ENCODE measurements around the gene RNU11.
"Not testable (repeated sequence)": the region's sequence is repeated elsewhere in the genome, so short reads cannot be mapped to it uniquely, and the experiment has no call there.

RNU11 gene

DNA sequence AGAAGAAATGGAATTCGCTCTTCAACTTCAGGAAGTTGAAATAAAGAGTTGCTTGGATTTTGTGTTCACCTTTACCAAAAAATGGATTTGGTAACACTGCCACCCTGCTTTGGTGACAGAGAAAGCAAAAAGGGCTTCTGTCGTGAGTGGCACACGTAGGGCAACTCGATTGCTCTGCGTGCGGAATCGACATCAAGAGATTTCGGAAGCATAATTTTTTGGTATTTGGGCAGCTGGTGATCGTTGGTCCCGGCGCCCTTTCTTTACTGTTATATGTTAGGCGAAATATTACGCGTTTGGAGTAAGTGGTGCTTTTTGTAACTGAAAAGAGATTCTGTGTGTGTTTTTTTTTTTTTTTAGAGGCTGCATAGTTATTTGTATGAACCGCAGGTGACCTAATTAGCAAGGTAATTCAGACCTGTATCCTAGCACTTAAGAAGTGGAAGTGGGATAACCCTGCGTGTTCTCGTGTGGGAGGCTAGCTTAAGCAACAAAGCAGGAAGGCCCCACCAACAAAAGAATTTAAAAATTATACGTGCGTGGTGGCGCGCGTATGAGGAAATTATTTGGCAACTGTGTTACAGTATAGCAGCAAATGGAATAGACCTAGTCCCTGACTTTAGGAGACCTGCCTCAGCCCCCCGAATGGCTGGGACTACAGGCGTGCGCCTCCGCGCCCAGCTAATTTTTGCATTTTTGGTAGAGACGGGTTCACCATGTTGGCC is at the start of gene RNU11:
Gene RNU11 (plus strand): TSS at position 127 of the 725 bp plus-strand sequence.
- peak; percentile 95 for DNase-seq (ENCODE audit: low spot score)

DNA sequence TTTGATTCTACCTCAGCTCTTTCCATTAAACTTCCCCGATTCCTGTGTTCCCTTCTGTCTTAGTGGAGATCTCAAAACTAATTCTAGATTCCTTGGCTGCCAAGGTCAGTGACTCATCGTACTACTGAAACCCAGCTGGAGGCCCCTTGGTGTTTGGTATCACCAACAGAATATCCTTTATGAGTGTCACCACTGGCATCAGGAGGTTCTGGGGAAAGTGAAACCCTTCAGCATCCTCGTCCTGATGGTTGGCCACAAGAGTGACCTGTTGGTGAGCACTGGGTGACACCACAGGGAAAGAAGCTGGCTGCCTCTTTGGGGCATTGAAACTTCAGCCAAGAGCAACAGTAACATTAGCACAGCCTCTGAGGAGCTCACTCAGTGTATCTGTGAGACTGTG is 46.7 kb upstream of the RNU11 start:
- DNase-seq (ENCODE audit: low spot score): no peak

DNA sequence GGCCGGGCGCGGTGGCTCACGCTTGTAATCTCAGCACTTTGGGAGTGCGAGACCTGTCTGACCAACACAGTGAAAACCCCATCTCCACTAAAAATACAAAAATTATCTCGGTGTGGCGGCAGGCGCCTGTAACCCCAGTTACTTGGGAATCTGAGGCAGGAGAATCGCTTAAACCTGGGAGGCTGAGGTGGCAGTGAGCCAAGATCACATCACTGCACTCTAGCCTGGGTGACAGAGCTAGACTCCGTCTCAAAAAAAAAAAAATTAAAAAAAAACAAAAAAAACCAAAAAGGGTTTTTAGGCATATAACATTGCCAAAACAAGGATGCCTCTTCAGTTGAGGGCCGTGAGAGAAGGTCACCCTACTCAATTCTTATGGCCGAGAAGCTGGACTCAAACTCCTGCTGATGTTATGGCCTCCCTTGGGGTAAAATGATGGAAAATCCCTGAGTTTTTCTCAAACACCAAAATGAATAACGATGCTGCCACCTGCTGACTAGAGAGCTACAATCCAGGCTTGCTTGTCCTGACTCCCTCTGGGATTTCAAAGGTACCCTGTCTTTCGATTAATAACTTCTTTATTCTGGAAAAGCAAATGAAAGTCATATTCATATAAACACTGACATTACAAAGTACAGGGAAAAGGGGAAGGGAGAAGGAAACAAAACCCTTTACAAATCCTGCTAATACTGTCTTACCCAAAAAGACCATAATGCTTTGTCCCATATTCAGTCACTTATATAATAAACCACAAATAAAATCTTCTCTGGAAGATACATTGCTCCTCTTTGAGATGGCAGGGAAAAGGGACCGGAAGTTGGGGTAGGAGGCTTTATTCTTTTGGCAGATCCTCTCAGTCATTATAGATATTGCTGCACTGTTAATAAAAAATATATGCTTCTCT is 45.6 kb upstream of the RNU11 start:
- peak; percentile 81 for DNase-seq (ENCODE audit: low spot score)

DNA sequence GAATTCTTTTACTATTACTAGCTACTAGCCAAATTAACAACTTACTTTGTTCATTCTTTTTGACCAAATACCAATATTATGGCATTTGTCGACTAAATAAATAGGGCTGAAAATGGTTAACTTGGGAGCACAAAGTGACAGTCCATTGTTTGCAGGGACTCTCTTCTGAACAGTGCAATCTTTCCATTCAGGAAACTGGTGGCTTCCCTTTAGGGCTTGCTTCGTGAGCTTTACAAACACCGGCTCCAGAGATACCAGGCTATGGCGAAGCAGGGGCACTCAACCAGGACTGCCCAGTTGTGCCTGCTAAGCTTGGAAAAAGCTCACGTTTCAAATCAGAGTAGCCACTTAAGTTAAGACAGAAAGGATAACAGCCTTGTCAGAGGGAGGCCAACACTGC is 44.0 kb upstream of the RNU11 start:
- DNase-seq (ENCODE audit: low spot score): no peak

DNA sequence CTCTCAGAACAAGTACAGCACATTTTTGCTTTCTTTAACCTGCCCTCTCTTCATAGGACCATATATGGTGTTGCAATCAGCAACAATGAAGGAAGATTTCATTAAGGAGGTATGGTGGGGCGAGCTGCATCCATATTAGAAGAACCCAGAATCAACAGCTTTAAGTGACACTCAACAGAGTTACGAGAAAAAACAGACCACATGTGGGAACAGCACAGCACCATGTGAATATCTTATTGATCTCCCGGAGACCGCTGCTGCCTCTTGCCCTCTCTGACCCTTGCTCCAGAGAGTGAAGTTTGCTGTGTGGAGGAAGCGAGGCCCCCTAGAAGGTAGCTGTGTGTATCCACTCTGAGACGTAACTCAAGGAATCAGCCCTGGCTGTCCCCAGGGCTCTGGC is 43.4 kb upstream of the RNU11 start:
- DNase-seq (ENCODE audit: low spot score): no peak

DNA sequence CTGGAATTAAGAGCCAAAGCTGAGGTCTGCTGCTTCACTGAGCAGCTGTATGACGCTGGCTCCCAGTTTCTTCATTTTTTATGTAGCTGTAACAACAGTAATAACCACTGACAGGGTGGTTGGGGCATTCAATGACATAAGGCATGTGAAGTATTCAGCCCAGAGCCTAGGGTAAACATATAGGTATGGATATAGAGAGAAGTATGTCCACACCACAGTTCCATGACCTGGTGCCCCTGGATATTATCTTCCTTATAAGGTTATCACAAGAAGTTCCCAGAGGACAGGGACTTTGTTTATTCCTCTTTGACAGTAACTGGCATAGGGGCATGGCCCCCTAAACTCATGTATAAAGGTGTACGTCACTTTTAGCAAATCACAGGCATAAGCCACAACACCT is 41.6 kb upstream of the RNU11 start:
- DNase-seq (ENCODE audit: low spot score): no peak

DNA sequence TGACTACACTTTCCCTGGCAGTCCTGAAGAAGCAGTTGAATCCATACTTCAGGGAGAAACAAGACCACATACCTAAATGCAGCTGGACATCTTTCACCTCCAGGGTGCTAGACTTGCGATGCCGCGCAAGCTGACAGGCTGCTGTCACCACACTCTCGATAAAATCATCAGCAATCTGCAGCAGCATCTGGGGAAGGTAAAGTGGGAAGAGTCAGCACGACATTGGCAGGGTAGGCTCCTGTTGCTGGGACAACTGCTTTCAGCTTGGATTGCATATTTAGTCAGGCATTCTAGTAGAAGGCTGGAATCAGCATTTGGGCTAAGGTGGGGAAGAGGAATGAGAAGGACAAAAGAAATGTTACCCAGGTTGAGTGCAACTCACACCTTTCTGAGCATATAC is 35.2 kb upstream of the RNU11 start:
- no peak for DNase-seq (ENCODE audit: low spot score)

DNA sequence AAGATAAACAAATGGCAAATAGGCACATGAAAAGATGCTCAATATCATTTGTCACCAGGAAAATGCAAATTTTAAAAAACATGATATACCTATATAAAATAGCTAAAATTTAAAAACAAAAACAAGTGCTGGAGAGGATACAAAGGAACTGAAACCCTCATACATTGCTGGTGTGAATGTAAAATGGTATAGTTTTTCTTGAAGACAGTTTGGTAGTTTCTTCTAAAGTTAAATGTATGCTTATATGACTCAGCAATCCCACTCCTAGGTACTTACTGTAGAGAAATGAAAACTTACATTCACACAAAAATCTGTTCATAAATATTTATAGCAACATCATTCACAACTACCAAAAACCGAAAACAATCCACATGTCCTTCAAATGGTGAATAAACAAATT is 16.7 kb upstream of the RNU11 start:
- no peak for DNase-seq (ENCODE audit: low spot score)

DNA sequence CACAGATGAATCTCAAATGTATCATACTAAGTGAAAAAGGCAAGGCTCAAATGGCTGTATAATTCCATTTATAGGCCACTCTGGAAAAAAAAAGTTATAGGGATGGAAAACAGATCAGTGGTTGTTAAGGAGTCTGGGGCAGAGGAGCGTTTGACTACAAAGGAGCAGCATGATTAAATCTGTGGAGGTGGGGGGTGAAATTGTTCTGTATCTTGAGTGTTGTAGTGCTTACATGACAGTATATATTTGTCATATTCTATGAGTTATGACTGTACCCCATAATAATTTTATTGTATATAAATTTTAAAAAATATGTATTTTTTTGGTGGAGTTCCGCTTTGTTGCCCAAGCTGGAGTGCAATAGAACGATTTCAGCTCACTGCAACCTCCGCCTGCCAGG is 15.8 kb upstream of the RNU11 start:
- DNase-seq (ENCODE audit: low spot score): no peak

DNA sequence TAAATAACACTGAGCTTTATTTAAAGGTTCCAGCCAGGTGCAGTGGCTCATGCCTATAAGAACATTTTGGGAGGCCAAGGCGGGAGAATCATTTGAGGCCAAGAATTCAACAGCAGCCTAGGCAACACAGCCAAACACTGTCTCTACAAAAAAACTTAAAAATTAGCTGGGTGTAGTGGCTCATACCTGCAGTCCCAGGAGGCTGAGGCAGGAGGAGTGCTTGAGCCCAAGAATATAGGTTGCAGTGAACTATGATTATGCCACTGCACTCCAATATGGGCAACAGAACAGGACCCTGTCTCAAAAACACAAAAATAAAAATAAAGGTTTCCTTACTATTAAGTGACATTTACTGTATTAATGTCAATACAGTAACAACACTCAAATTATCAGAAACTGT is 7.6 kb upstream of the RNU11 start:
- no peak for DNase-seq (ENCODE audit: low spot score)

DNA sequence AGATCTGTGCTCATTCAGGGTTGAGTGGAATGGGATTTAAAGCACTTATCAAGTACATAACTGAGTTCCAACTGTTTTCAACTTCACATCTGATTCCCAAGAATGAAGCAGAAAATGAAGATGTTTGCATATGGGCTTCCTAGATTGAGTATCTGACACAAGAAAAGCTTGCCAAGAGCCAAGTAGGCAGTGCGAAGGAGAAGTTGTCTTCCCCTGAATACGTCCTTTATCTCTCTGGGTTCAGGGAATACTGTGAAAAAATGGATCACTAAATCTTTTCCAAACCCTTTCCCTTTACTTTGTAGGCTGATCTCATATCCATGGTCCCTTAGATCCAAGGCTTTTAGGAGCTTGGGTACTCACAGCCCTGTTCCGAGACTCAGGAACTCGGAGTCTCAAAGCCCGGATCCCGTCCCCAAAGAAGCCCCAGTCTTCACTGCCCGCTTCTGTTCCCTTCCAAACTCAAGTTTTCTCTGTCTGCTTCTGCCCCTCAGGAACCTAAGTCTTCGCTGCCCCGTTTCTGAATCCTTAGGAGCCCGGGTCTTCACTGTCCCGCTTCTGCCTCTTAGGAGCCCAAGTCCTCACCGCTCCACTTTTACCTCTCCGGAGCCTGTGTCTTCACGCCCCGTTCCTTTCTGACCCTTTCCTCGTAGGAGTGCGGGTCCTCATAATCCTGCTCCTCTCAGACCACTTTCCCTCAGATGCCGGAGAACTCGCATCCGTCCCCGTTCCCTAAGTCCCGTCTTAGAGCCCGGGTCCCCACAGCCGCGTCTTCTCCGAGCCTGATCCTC is 6.1 kb upstream of the RNU11 start:
- no peak for DNase-seq (ENCODE audit: low spot score)

DNA sequence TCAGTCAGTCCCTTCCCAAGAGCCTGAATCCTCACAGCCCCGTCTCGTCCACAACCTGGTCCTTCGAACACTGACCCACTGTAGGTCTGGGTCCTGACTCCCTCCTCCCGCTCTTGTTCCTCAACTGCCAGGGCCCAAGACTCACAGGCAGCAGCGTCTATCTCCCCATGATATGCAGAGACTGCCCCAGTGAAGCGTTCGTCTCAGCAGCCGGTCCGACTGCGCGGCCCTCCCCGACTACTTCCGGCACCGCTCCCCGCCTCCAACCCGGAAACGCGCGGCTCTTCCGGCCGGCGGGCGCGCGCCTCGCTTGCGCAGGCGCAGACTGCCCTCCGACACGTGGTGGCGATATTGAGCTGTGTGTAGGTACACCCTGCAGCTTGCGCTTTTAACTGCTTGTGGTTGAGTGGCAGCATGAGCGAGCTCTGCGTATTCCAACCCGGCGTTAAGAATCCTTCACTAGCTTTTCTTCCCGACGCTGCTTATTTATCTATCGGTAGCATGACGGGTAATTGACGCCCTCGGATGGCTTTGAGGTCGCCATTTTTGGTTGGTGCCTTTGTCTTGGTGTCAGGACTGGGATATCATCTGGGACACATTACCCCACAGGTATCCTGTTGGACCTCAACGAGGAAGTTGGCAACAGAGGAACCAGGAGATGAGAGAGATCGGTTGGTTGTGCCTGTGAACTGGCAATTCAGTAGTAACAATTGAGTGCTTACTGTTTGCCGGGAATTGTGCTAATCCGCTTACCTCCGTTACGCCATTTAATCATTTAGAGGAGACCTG is 5.4 kb upstream of the RNU11 start, which contains the start of gene TAF12:
Gene TAF12 (minus strand): TSS at position 221 of the 789 bp plus-strand sequence. CDS start 20,986 bp downstream, outside the sequence.
- DNase-seq (ENCODE audit: low spot score): peak; percentile 94

DNA sequence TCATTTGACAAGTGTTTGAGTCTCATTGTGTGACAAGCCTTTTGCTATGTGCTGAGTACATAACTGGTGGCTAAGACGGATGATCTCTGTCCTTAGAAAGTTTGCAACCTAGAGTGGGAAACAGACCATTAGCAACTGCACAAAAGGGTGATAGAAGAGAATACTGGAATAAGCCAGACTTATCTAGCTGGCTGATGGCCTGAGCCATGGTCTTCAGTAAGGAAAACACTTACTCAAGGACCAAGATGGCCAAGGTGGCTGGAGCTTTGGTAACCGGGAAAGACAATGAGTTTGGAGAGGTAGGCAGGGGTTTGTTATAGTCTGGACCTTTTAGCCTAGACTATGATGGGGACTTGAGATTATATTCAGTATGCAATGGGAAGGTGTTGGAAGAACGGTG is 3.9 kb upstream of the RNU11 start:
- DNase-seq (ENCODE audit: low spot score): no peak

DNA sequence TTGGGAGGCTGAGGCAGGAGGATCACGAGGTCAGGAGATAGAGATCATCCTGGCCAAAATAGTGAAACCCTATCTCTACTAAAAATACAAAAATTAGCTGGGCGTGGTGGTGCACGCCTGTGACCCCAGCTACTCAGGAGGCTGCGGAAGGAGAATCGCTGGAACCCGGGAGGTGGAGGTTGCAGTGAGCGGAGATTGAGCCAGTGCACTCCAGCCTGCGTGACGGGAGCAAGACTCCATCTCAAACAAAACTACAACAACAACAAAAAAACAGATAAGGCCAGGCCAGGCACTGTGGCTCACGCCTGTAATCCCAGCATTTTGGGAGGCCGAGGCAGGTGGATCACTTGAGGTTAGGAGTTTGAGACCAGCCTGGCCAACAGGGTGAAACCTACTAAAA is 3.0 kb upstream of the RNU11 start:
- DNase-seq (ENCODE audit: low spot score): not testable (repeated sequence)

DNA sequence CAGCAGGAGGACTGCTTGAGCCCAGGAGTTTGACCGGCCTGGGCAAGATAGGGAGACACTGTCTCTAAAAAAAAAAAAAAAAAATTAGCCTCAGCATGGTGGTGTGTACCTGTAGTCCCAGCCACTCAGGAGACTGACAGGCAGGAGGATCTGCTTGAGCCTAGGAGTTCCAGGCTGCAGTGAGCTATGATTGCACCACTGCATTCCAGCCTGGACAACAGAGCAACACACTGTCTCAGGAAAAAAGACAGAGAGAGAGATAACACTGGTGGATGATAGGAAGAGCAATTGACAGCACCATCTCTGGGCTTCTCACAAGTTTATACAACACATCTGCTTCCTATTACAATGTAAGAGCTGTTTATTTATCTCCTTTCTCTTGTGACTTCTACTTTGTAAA is 2.4 kb upstream of the RNU11 start:
- DNase-seq (ENCODE audit: low spot score): no peak

DNA sequence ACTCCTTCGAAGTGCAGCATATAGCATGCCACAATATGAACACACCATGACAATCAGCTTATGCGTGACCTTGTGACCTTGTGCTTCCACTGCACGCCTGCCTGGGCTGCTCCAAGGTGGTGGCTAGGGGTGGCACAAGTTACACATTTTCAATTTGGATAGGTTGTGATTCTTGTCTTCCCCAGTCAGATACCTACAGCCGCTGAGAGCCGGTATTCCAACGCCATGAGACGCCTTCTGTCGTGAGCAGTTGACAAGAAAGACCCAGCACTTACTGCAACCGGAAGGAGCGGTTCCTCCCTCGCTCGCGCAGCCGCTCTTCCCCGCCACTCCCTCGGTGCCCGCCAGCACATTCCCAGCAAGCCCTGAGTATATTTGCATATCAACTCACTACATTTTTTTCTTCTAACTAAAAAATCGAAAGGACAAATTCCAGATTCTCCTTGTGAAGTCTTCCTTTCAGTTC is 359 bp upstream of the RNU11 start:
- DNase-seq (ENCODE audit: low spot score): no peak

DNA sequence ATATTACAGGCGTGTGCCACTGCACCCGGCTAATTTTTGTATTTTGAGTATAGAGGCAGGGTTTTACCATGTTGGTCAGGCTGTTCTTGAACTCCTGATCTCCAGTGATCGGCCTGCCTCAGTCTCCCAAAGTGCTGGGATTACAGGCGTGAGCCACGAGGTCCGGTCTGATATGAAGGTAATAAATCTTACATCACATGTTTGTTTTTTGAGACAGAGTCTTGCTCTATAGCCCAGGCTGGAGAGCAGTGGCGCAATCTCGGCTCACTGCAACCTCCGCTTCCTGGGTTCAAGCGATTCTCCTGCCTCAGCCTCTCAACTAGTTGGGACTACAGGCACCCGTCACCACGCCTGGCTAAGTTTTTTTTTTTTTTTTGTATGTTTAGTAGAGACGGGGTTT is 4.7 kb downstream of the RNU11 start:
- DNase-seq (ENCODE audit: low spot score): not testable (repeated sequence)

DNA sequence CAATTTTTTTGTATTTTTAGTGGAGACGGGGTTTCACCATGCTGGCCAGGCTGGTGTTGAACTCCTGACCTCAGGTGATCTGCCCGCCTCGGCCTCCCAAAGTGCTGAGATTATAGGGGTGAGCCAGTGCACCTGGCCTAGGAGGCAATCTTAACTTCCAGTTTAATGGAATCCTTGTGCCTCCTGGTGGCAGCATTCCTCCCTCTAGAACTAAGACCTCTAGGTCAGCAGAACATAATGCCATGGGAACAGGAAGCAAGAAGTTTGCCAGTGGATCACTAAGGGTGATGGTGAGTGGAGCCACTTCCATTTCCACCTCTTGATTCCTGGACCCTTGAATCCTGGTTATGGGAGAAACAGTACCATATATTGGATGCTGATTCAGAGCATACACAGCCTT is 5.5 kb downstream of the RNU11 start:
- DNase-seq (ENCODE audit: low spot score): not testable (repeated sequence)

DNA sequence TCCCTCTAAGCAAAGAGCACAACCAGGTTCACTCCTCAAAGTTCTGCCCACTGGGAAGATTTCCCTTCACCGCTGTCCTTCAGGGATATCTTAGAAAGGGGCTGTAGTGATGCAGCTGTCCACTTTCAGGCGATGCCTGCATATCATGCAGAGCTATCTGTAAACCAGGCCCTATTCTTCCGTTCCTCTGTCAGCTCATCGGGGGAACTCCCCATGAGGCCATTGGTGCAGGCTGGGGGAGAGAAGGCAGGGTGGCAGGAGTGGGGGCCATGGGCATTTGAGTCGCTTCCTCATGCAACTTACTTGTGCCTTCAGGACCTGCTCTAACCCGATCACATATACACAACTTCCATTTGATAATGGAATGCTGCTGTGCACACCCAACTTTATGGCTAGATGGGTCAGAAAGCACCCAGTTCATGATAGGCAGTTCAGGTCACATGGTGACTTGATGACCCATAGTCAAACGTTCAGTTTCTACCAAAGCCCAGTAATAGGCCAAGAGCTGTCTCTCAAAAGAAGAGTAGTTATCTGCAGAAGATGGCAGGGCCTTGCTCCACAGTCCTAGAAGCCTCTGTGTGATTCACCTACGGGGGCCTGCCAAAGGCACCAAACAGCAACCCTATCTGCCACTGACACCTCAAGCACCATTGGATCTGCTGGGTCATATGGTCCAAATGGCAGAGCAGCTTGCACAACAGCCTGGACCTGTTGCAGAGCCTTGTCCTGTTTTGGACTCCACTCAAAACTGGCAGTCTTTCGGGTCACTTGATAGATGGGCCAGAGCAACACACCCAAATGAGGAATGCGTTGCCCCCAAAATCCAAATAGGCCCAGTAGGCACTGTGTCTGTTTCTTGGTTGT is 7.3 kb downstream of the RNU11 start:
- not testable (repeated sequence) for DNase-seq (ENCODE audit: low spot score)

DNA sequence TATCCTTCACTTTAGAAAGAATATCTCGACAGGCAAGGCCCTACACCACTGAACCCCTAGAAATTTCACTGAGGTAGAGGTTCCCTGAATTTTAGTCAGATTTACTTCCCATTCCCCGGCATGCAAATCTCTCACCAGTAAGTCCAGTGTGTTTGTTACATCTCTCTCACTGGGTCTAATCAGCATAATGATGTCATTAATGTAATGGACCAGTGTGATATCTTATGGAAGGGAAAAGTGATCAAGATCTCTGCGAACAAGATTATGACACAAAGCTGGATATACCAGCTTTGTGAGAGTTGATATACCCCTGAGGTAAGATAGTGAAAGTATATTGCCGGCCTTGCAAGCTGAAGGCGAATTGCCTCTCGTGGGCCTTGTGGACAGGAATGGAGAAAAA is 7.9 kb downstream of the RNU11 start:
- DNase-seq (ENCODE audit: low spot score): no peak

Data from globus pallidus (tissue), 1 donor.